HG03342 (cell line): Measurements from ENCODE around the gene VPS11.

Experiments used
- ATAC-seq: cut with Tn5 transposase; IDR thresholded peaks from one replicate; pipeline ENCODE4 v1.9.1; 2021; ENCODE audit warnings: mild to moderate bottlenecking, moderate library complexity; ENCODE audit not compliant: unreplicated experiment

VPS11 gene

DNA sequence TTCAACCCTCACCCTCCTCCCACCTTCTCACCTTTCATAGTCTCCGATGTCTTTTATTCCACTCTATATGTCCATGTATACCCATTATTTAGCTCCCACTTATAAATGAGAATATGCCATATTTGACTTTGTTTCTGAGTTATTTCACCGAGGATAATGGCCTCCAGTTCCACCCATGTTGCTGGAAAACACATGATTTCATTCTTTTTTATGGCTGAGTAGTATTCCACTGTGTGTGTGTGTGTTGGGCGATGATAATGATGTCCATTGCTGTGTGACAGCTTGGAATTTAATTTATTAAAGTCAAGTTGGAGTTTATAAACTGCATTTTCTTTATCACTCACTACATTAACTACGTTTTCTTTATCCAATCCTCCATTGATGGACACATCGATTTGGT is 50.6 kb downstream of the VPS11 start:
- no peak for ATAC-seq

DNA sequence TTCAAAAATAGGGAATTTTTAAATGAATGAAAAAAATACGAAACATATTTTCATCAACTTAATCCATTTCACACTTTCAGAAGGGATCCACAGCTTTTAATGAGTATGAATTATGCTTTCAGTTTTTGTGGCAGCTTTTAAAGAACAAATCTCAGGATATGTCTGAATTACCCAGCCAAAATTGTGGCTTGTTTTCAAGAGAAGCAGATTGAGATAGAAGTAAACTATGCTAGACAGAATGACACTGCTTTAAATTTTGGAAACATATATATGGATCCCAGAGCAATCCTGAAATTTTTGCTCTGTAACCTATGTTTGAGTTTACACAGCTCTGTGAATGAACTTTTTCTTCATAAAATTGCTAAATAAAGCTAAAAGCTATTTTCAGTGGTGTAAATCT is 51.3 kb downstream of the VPS11 start:
- ATAC-seq, result no peak

DNA sequence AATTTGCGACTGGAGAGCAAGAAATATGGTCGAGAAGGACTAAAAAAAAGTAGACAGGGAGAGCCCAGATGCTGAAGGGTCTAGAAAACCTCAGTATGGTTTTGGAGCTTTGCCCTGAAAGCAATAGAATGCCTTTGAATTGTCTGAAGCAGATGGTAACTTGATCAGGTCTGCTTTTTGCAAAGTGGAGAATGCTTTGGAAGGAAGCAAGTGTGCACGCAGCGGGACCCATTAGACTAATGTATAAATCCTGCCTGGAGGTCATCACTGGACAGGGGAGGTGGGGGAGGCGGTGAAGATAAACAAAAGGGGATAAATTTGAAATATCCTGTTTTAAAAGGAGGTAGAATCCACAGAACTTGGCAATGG is 53.0 kb downstream of the VPS11 start:
- ATAC-seq, result no peak

DNA sequence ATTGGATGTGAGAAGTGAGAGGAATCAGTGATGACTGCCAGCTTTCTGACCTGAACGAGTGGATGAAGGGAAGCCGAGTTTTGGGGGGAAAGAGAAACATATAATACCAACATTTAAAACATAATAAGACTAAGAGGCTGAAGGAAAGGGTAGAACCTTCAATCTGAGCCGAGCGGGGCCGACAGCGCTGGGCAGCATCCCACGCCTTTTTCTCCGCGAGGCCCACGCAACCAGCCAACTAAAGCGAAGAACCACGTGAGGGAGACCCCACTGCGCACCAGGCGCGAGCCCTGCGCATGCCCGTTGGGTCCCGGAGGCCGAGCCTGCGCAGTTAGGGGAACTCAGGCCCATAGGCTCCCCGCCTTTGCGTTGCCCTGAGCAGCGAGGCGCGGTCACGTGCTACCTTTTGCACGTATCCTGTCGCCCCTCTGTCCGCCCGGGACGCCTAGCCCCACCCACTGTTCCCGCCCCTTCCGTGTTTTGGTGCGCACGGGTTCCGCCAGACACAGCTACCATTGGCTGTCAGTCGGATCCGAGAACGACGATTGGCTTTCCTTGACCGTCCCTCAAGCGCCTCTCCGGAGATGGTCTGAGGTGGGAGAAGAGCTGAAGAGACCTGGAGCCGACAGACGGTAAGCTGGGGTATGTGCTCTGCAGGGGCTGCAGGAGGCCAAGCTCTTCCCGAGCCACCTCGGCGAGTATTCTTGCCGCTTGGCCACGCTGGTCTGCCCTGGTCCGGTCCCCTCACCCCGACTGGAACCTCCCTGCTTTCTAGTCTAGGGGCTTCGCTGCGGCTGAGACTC is 53.6 kb downstream of the VPS11 start, which contains the start of gene HINFP:
Gene HINFP (plus strand): TSS at position 573 of the 803 bp plus-strand sequence. CDS start 5,365 bp downstream, outside the sequence.
- peak; percentile 95 for ATAC-seq

DNA sequence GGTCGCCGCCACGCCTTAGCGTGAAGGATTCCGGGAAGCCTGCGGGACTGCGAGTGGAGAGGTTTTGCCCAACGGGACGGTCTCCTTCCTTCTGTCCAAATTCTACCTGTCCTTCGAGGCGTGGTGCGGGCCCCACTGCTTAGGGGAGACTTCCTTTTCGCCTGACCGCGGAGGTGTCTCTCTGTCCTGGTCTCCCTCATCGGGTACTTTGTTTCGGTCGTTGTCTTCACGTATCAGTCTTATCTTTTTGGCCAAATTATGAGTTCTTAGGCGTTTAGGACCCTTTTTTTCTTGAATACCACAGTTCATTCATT is 54.1 kb downstream of the VPS11 start:
- no peak for ATAC-seq

DNA sequence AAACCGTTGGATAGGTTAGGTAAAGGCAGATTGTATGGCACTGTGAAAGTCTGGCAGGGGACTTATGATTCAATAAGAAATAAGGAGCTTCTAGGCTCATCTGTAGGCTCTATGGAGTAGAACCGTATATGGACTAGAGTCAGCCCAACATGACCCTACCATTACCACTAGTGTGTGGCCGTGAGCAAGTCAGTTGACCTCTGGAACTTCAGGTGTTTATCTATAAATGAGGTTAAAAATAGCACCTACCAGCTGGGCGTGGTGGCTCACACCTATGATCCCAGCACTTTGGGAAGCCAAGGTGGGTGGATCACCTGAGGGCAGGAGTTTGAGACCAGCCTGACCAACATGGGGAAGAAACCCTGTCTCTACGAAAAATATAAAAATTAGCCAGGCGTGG is 58.2 kb downstream of the VPS11 start:
- no peak for ATAC-seq

DNA sequence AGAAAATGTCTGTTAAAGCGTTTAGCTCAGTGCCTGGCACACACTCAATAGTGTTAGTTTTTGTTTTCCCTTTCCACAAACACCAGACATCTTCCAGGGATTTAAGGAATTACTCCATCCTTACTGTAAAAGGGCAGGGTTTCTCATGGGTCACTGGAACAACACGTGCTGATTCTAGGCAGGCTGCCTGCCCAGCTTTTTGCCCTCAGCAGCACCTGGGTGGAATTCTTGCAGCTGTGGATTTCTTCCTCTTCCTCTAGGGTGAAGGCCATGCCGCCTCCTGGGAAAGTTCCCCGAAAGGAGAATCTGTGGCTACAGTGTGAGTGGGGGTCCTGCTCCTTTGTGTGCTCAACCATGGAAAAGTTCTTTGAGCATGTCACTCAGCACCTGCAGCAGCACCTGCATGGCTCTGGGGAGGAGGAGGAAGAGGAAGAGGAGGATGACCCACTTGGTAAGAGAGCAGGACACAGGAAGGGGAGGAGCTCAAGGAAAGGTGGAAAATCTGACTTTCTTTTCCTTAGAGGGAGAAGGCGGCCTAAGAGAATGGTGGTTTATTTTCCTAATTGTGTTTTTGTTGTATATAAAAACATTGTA is 59.2 kb downstream of the VPS11 start:
- ATAC-seq, result no peak

DNA sequence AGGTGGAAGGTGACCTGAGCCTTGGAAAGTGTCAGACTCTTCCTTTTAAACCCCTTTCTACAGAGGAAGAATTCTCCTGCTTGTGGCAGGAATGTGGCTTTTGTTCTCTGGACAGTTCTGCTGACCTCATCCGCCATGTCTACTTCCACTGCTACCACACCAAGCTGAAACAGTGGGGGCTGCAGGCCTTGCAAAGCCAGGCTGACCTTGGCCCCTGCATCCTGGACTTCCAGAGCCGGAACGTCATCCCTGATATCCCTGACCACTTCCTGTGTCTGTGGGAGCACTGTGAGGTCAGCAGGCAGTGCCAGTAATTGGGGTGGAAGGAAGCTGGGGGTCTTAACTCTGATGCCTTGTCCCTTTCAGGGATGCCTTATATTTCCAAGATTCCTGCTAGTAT is 63.0 kb downstream of the VPS11 start:
- ATAC-seq, result no peak
